Left renal cortex interstitium (tissue), 4 donors: ENCODE results near the gene TCF4. TPM values are rescaled to one million over a fixed set of nuclear protein-coding genes. Genes with fewer than 3 reads are reported as not detected.

Experiments
- DNase-seq, 4 donors: peaks; one replicate each; pipeline ENCODE4 v3.0.0-alpha.2; 2013; ENCODE audit warnings: low read depth in 4 of 4, low spot score in 2 of 4, missing footprints in 1 of 4
- polyA plus RNA-seq, 4 donors: library from polyadenylated mRNA; unstranded; fragments of 120-200 nt; gene quantifications; one replicate each; pipeline ENCODE4 v1.2.1, GENCODE V29; 2013; ENCODE audit not compliant: insufficient read length in 4 of 4

TCF4 gene
- polyA plus RNA-seq, 4 donors, result 60.9 to 74.8 (median 71.2) TPM

- no peak for DNase-seq
Measured at GRCh38 chr18:55338978-55339650, 248.9 kb downstream of the TCF4 start.

GRCh38 chr18:55337908-55338521 is 250.0 kb downstream of the TCF4 start:
- DNase-seq, result no peak

- no peak for DNase-seq
Measured at GRCh38 chr18:55337138-55337537, 250.9 kb downstream of the TCF4 start.

GRCh38 chr18:55336438-55337100 is 251.4 kb downstream of the TCF4 start:
- no peak for DNase-seq

- no peak for DNase-seq
Measured at GRCh38 chr18:55334875-55335274, 253.1 kb downstream of the TCF4 start.

GRCh38 chr18:55331301-55331700 is 256.7 kb downstream of the TCF4 start:
- no peak for DNase-seq

- no peak for DNase-seq
Measured at GRCh38 chr18:55328301-55328700, 259.7 kb downstream of the TCF4 start.

- no peak for DNase-seq
Measured at GRCh38 chr18:55327454-55327853, 260.5 kb downstream of the TCF4 start.

GRCh38 chr18:55326134-55326533 is 261.9 kb downstream of the TCF4 start:
- no peak for DNase-seq

- DNase-seq, result no peak
Measured at GRCh38 chr18:55324166-55324565, 263.8 kb downstream of the TCF4 start.

GRCh38 chr18:55323051-55323994 is 264.7 kb downstream of the TCF4 start:
- no peak for DNase-seq

GRCh38 chr18:55322178-55322735 is 265.7 kb downstream of the TCF4 start:
- peak; percentile 86 to 89 (median 86) for DNase-seq

- peak; percentile 79 to 92 (median 86) for DNase-seq
Measured at GRCh38 chr18:55321265-55322177, 266.5 kb downstream of the TCF4 start.

GRCh38 chr18:55320424-55321264 is 267.3 kb downstream of the TCF4 start:
- no peak for DNase-seq

- DNase-seq, result no peak
Measured at GRCh38 chr18:55319459-55320193, 268.4 kb downstream of the TCF4 start.

GRCh38 chr18:55318951-55319441 is 269.0 kb downstream of the TCF4 start:
- DNase-seq, result peak in 1 of 4 donors; percentile 48

GRCh38 chr18:55317864-55318263 is 270.1 kb downstream of the TCF4 start:
- no peak for DNase-seq

- no peak for DNase-seq
Measured at GRCh38 chr18:55317324-55317723, 270.7 kb downstream of the TCF4 start.
